Nephron (organoid): ENCODE results near the gene CACNA2D3.

Experiments used
- H3K27ac Mint-ChIP-seq, 3 experiments: 2 replicates each; pipeline ENCODE4 v1.8.0; 2020; ENCODE audit warnings: mixed read lengths in 3 of 3, mild to moderate bottlenecking in 2 of 3, moderate library complexity in 1 of 3
- H3K27me3 Mint-ChIP-seq: 2 replicates; pipeline ENCODE4 v1.8.0; 2021; ENCODE audit warnings: low read depth, mild to moderate bottlenecking, moderate library complexity, mixed read lengths
- H3K36me3 Mint-ChIP-seq: 2 replicates; pipeline ENCODE4 v1.8.0; 2020; ENCODE audit warnings: low read depth, mixed read lengths
- H3K4me1 Mint-ChIP-seq: 2 replicates; pipeline ENCODE4 v1.8.0; 2020; ENCODE audit warnings: mixed read lengths
- H3K4me3 Mint-ChIP-seq, 3 experiments: 2 replicates each; pipeline ENCODE4 v1.8.0; 2020; ENCODE audit warnings: mild to moderate bottlenecking in 3 of 3, mixed read lengths in 3 of 3, moderate library complexity in 2 of 3
- H3K9me3 Mint-ChIP-seq: 2 replicates; pipeline ENCODE4 v1.8.0; 2020; ENCODE audit warnings: mixed read lengths
- TF ChIP-seq, protein P1 (sequence below), 3 experiments: fragments of 200-600 bp; sonication (generic); IDR thresholded peaks; one replicate each; pipeline ENCODE4 v1.5.0; 2021; ENCODE audit warnings: antibody characterized with exemption in 3 of 3; ENCODE audit not compliant: unreplicated experiment in 3 of 3

The CACNA2D3 gene

DNA sequence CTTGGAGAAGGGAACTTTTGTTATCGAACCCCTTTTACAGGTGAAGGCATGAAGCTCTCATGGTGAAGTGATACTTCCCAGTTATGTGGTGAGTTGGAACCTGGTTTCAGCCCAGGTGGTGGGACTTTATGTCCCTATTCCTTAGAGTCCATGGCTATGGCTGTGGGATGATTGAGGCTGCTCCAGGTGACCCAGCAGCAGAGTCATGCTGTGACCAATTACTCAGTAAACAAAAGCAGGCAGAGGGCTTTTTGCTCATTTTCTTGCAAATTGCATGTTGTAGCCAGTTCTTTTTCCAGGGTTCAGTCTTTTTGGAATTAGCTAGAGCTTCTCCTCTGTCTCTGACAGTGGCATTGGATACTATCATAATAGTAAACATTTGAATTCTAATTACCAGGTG is 70.7 kb downstream of the CACNA2D3 start:
- Mint-ChIP-seq H3K27me3 (peaks cover 41% of the 10 kb centered on the region), H3K4me1 (no peaks in the 10 kb centered on the region), H3K36me3 (no peaks in the 10 kb centered on the region), H3K27ac (no peak overlapping the region), H3K4me3 (no peak overlapping the region), H3K9me3 (peaks cover 4% of the 10 kb centered on the region)
- TF ChIP-seq, protein P1, sequence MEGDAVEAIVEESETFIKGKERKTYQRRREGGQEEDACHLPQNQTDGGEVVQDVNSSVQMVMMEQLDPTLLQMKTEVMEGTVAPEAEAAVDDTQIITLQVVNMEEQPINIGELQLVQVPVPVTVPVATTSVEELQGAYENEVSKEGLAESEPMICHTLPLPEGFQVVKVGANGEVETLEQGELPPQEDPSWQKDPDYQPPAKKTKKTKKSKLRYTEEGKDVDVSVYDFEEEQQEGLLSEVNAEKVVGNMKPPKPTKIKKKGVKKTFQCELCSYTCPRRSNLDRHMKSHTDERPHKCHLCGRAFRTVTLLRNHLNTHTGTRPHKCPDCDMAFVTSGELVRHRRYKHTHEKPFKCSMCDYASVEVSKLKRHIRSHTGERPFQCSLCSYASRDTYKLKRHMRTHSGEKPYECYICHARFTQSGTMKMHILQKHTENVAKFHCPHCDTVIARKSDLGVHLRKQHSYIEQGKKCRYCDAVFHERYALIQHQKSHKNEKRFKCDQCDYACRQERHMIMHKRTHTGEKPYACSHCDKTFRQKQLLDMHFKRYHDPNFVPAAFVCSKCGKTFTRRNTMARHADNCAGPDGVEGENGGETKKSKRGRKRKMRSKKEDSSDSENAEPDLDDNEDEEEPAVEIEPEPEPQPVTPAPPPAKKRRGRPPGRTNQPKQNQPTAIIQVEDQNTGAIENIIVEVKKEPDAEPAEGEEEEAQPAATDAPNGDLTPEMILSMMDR (IDR thresholded peaks at IDR 0.05; ENCODE audit: unreplicated experiment in 3 of 3) = no peak

DNA sequence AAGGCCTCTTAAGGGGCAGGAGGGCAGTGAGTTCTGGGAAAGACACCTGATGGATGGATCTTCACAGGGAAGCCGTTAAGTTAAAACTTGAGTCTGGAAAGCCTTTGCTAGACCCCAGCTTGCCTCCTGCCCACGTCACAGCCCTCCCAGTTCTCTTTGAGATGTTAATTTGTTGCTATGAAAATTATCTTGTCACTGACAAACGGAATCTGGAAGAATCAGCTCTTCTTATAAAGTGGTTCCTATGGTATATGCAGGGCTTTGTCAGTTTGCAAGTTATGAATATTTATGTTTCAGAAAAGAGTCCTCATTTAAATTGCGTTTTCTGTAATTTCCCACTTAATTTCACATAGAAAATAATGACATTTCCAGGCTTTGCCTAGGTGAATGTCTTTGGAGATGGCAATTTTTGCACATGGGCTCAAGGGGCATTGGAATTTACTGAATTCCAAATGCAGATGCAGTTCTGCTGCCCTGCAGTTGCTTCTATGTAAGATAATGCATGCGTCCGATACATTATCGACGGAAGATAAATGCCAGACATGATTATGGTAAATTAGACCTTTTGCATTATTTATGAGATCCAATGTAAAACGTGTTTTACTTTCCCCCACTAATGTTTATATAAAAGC is 74.1 kb downstream of the CACNA2D3 start:
- H3K27me3 Mint-ChIP-seq = peaks cover 37% of the 10 kb centered on the region
- no peaks in the 10 kb centered on the region for H3K9me3 Mint-ChIP-seq
- H3K4me3 Mint-ChIP-seq = no peak overlapping the region

DNA sequence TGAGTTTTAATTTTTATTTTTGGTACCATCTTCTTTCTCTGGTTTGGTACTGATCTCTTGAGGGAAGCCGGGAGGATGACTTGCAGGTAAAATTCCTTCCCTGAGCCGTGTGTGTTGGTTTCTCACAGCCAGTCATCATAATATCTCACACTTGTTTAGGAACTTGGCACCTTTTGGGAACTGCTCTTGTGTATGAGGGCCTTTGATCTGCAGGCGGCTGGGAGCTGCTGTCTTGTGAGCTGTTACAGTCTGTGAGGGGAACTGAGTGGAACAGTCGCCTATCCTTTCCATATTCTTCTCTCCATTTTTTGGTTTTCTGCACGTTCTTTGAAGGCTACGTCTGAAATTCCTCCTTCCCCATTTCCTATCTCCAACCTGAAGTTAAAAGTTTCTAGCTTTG is 75.2 kb downstream of the CACNA2D3 start:
- no peaks in the 10 kb centered on the region for H3K9me3 Mint-ChIP-seq
- H3K4me3 Mint-ChIP-seq = no peak overlapping the region
- H3K36me3 Mint-ChIP-seq = no peaks in the 10 kb centered on the region
- no peak overlapping the region for H3K27ac Mint-ChIP-seq
- H3K27me3 Mint-ChIP-seq = peaks cover 26% of the 10 kb centered on the region
- TF ChIP-seq, protein P1 (IDR thresholded peaks at IDR 0.05; ENCODE audit: unreplicated experiment in 3 of 3) = no peak
- H3K4me1 Mint-ChIP-seq = no peaks in the 10 kb centered on the region

More for the DNA sequence above, 74.1 kb downstream of the CACNA2D3 start:
- no peaks in the 10 kb centered on the region for H3K4me1 Mint-ChIP-seq
- no peak overlapping the region for H3K27ac Mint-ChIP-seq
- TF ChIP-seq, protein P1 (IDR thresholded peaks at IDR 0.05; ENCODE audit: unreplicated experiment in 3 of 3) = no peak
- no peaks in the 10 kb centered on the region for H3K36me3 Mint-ChIP-seq

DNA sequence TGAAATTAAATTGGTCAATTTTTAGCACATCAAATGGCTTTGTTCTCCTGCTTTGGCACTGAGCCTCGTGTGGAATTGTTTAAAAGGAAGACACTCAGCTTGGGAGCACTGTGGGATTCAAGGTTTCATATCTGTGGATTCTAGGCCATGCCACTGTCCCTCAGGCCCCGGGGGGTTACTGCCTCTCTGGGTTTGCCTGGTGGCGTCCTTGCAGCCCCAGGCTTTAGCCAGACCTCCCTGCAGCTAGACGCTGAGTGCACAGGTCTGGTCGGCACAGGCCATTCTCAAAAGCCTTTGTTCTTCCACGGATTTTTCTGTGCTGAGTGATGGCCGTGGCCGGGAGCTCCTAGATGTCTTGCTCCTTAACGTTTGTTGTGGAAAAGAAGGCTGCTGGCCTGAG is 76.2 kb downstream of the CACNA2D3 start:
- TF ChIP-seq, protein P1 (IDR thresholded peaks at IDR 0.05; ENCODE audit: unreplicated experiment in 3 of 3) = no peak
- no peak overlapping the region for H3K27ac Mint-ChIP-seq
- H3K4me1 Mint-ChIP-seq = no peaks in the 10 kb centered on the region
- peaks cover 24% of the 10 kb centered on the region for H3K27me3 Mint-ChIP-seq
- no peaks in the 10 kb centered on the region for H3K36me3 Mint-ChIP-seq
- no peak overlapping the region for H3K4me3 Mint-ChIP-seq
- no peaks in the 10 kb centered on the region for H3K9me3 Mint-ChIP-seq

DNA sequence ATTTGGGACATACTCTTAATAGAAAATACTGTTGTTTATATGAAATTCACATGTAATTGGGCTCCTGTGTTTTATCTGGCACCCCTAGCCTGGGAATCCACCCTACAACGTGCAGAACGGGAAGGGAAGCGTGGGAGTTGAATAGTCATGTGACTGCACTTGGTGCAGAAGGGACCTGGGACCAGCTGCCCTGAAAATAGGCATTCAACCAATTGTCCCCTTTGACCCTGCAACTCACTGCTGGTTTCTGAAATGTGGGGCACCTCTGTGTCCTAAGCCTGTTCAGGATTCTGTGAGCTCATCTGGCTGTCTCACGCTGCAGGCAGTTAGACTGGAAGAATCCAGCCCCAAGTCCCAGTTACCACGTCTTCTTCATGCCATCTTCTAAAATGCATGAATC is 79.7 kb downstream of the CACNA2D3 start:
- no peaks in the 10 kb centered on the region for H3K4me1 Mint-ChIP-seq
- no peak overlapping the region for H3K27ac Mint-ChIP-seq
- H3K9me3 Mint-ChIP-seq = no peaks in the 10 kb centered on the region
- H3K4me3 Mint-ChIP-seq = no peak overlapping the region
- TF ChIP-seq, protein P1 (IDR thresholded peaks at IDR 0.05; ENCODE audit: unreplicated experiment in 3 of 3) = no peak
- H3K27me3 Mint-ChIP-seq = peaks cover 15% of the 10 kb centered on the region
- H3K36me3 Mint-ChIP-seq = no peaks in the 10 kb centered on the region

DNA sequence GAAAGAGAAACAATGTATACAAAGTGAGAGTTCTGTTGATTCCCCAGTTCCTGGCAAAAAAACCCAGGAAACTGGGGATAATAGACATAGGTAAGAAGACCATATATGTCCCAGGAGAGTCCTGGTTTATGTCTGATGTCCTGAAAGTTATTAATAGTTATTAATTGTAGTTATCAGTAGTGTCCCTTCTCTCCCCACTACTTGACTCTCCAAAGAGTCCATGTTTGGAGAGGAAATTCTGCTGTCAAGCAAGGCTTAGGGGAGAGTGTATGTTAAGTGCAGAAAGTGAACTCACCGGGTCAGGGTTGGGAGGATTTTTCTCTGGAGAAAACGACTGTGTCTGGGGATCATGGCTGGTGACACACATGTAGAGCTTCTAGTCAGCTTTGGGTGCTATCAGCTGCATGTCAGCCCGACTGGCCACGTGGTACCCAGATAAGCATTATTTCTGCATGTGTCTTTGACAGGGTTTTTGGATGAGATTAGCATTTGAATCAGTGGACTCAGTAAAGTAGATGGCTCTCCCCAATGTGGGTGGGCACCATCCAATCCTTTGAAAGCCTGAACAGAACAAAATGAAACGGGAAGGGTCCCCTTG is 80.4 kb downstream of the CACNA2D3 start:
- TF ChIP-seq, protein P1 (IDR thresholded peaks at IDR 0.05; ENCODE audit: unreplicated experiment in 3 of 3) = no peak
- Mint-ChIP-seq H3K9me3 (no peaks in the 10 kb centered on the region), H3K4me1 (no peaks in the 10 kb centered on the region), H3K27ac (no peak overlapping the region), H3K27me3 (peaks cover 11% of the 10 kb centered on the region), H3K36me3 (no peaks in the 10 kb centered on the region), H3K4me3 (no peak overlapping the region)
